ENCODE measurements around the gene C13orf46.

GRCh38 chr13:113960276-113960948, 13.5 kb downstream of the C13orf46 start:
- TF ChIP-seq POLR2A (IDR thresholded peaks at IDR 0.05), result no peak
- no peak for TF ChIP-seq CTCF (IDR thresholded peaks at IDR 0.05)
